HUES64 (cell line): ENCODE data around the gene SPN.
"Not testable (repeated sequence)": the region's sequence is repeated elsewhere in the genome, so short reads cannot be mapped to it uniquely, and the experiment has no call there.

Source experiments
- H3K27ac ChIP-seq: 2 replicates; pipeline ENCODE4 v1.7.0; 2013; ENCODE audit warnings: low read depth, low read length, inconsistent platforms
- H3K27me3 ChIP-seq: 2 replicates; pipeline ENCODE4 v1.6.1; 2013; ENCODE audit warnings: mild to moderate bottlenecking, low read length; ENCODE audit not compliant: insufficient read depth
- H3K36me3 ChIP-seq: 2 replicates; pipeline ENCODE4 v1.6.1; 2013; ENCODE audit warnings: mild to moderate bottlenecking, low read length; ENCODE audit not compliant: insufficient read depth
- H3K4me1 ChIP-seq: 2 replicates; pipeline ENCODE4 v1.6.1; 2013; ENCODE audit warnings: mild to moderate bottlenecking, low read length, moderate library complexity; ENCODE audit not compliant: insufficient read depth
- H3K4me3 ChIP-seq: 2 replicates; pipeline ENCODE4 v1.5.1; 2013; ENCODE audit warnings: mild to moderate bottlenecking, low read length, moderate library complexity
- H3K9ac ChIP-seq: 2 replicates; pipeline ENCODE4 v1.6.1; 2013; ENCODE audit warnings: mild to moderate bottlenecking, low read depth, low read length
- H3K9me3 ChIP-seq: 2 replicates; pipeline ENCODE4 v1.6.1; 2013; ENCODE audit warnings: low read depth, low read length; ENCODE audit not compliant: insufficient read depth
- WGBS: fragments of 150-250, 120-280 bp; methylation state at CpG from one replicate; pipeline ENCODE4 v1.1.7; 2013; ENCODE audit warnings: missing lambda C conversion rate; 5-methylcytosine and 5-hydroxymethylcytosine counted together

SPN gene

DNA sequence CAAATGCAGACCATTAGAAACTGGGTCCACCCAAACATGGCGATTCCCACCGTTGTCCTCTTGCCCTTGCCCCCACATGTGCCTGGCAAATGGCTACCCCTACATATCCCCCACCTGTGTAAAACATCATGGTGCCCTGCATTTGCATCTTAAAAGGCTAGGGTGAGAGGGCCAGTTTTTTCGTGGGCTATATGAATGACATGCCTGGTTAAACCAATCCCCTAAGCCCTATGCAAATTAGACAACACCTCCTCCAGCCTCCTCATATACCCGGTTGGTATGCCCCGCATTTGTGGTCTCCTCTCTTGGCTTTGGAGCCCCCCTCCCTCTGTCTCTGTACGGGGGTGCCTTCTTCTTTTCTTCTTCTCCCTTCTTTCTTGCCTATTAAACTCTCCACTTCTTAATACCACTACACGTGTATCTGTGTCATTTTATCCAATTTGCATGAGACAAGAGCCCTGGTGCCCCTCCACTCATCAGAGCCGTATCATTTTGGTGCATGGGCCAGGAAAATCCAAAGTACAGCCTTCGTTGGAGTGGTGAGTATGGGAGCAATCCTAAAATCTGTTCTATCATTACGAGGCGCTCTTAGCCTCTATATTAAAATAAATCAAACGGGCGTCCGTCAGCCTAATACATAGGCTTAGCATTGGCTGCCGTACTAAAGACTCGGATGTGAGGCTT lies 46.0 kb downstream of the SPN start:
- peak overlapping the region; percentile 97 for H3K9ac ChIP-seq
- no peaks in the 10 kb centered on the region for H3K9me3 ChIP-seq
- H3K27me3 ChIP-seq: no peaks in the 10 kb centered on the region
- WGBS: 2% methylated on average over 15 of the region's 16 CpGs
- H3K4me3 ChIP-seq: peak overlapping the region; percentile 76
- H3K27ac ChIP-seq: peak overlapping the region; percentile 96
- H3K4me1 ChIP-seq: peaks cover 22% of the 10 kb centered on the region
- H3K36me3 ChIP-seq: peaks cover 28% of the 10 kb centered on the region

DNA sequence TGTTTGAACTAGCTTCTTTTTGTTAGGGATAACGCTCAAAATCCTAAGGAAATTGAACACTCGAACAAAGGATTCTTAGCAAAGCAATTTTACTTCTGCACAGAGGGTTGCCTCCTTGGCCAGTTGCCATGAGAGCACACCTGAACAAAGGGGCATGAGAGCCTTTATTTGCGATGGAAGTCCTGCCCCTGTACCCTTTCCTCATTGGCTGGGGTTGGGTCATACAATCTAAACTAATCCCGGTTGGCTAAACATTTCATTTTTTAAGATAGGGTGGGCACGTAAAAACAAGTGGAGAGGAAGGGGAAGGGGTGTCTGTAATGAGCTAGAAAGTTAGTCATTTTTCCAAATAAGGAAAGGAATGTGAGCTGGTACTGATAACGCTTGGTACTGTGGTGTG lies 46.6 kb downstream of the SPN start:
- WGBS: 1% methylated on average over 6 of the region's 6 CpGs
- H3K4me3 ChIP-seq: peak overlapping the region; percentile 76
- not testable (repeated sequence) for H3K27me3 ChIP-seq, H3K9me3 ChIP-seq
- H3K4me1 ChIP-seq: peaks cover 23% of the 10 kb centered on the region
- peak overlapping the region; percentile 97 for H3K9ac ChIP-seq
- peak overlapping the region; percentile 96 for H3K27ac ChIP-seq
- H3K36me3 ChIP-seq: peaks cover 34% of the 10 kb centered on the region

DNA sequence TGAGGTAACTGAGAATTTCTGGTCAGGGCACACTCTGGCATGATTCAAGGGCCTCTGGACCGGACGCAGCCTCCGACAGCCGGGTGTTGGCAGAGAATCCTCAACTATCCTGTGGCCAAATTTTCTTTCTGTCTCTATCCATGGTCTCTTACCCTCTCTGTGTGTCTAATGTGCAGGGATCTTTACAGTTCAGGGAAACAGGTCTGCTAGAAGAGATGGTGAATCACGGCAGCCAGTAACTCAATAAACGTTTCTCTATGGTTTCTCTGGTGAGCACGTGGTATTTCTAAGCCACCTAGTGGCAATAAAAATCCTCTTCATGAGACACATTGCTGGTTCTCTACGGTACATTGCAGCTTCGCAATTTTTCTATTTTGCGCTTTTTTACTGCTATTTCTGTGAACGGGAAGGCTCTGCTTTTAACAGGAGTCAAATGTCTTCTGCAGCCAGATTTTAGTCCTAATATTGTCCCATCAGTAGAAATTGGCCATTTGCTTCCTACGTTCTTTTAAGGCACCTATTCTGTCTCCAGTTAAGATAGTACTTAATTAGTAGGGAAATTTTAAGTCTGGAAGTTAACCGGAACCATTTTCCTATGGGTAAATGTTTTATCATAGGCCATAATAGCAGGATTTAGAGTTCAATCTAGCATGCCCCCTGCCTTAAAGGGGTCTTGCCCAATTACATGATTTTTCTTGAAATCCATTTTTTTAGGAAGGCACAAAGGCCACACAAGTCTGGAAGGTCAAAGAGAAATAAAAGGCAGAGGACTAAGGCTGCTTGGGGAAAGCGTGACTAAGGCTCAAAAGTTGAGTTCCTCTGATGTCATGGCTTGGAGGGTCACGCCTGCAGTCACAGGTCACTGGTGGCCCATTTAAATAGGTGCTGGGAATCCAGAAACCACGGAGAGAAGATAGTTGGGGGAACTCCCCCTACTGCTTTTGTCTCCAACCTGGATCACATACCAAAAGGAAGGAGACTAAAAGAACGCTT lies 47.5 kb downstream of the SPN start:
- H3K27ac ChIP-seq: peak overlapping the region; percentile 96
- H3K9me3 ChIP-seq: no peaks in the 10 kb centered on the region
- H3K36me3 ChIP-seq: peaks cover 42% of the 10 kb centered on the region
- 10% methylated on average over 16 of the region's 17 CpGs for WGBS
- H3K27me3 ChIP-seq: no peaks in the 10 kb centered on the region
- peaks cover 26% of the 10 kb centered on the region for H3K4me1 ChIP-seq
- peak overlapping the region; percentile 76 for H3K4me3 ChIP-seq
- peak overlapping the region; percentile 97 for H3K9ac ChIP-seq

DNA sequence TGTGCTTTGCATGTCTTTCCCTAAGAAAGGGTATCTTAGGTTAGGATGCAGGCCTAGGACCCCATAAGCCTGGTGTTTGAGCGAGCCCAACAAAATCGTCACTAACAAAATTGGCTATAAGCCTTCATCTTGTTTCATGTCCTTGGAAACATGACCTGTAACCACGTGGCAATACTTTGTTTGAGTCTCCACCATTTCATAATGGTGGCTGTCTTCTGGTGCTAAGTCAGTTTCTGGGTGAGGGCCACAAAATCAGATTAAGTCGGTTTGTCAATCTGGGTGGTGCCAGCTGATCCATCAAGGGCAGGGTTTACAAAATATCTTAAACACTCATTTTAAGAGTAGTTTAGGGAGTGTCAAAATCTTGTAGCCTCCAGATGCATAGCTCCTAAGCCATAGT lies 49.8 kb downstream of the SPN start:
- Histone ChIP-seq H3K27me3 (no peaks in the 10 kb centered on the region), H3K27ac (peak overlapping the region; percentile 41; the same call in 1 of the 2 replicates), H3K4me3 (no peak overlapping the region), H3K36me3 (peaks cover 63% of the 10 kb centered on the region), H3K9ac (no peak overlapping the region), H3K9me3 (no peaks in the 10 kb centered on the region), H3K4me1 (peaks cover 26% of the 10 kb centered on the region)
- 58% methylated on average over 4 of the region's 4 CpGs for WGBS

DNA sequence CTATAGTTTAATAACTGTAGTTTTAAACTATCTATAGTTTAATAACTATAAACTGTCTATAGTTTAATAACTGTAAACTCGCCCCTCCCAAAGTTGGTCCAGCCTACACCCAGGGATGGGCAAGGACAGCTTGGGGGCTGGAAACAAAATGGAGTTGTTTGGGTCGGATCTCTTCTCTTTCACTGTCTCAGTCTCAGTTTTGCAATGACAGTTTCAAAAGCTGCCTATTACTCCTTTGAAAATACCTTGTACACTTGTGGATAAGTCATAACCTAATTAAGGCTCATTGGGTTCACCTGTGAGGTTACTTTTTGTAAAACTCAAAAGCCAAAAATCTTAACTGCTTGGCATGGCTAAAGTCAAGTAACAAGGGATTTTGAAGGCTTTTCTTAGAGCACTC lies 51.3 kb downstream of the SPN start:
- H3K27ac ChIP-seq: no peak overlapping the region
- H3K36me3 ChIP-seq: peaks cover 69% of the 10 kb centered on the region

DNA sequence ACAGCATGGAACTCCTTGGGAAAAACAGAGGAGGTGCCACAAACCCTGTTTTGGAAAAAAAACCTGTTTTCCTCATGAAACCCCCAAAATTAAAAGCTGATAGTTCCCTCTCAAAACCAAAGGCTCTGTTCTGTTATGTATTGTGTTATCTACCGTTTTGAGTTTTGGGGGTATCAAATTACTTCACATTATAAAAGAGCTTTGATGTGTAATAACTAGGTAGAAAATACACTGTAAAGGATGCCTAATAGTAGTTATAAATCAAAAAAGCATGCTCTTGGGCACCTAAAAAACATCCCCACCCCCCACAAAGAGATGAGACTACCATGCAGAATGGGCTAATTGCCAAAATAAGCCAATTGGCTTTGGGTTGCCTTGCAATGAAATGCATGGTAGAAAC lies 51.9 kb downstream of the SPN start:
- no CpG with 5 or more reads among the region's 1 CpG for WGBS
- Histone ChIP-seq H3K9ac (no peak overlapping the region), H3K9me3 (no peaks in the 10 kb centered on the region), H3K27me3 (no peaks in the 10 kb centered on the region), H3K4me1 (peaks cover 33% of the 10 kb centered on the region), H3K27ac (no peak overlapping the region; the same call in 1 of the 2 replicates), H3K36me3 (peaks cover 69% of the 10 kb centered on the region), H3K4me3 (no peak overlapping the region)

More for the DNA sequence above, 51.3 kb downstream of the SPN start:
- Histone ChIP-seq H3K4me1 (peaks cover 33% of the 10 kb centered on the region), H3K9ac (no peak overlapping the region), H3K9me3 (no peaks in the 10 kb centered on the region), H3K27me3 (no peaks in the 10 kb centered on the region), H3K4me3 (no peak overlapping the region)
- WGBS: 100% methylated on average over 1 of the region's 2 CpGs

DNA sequence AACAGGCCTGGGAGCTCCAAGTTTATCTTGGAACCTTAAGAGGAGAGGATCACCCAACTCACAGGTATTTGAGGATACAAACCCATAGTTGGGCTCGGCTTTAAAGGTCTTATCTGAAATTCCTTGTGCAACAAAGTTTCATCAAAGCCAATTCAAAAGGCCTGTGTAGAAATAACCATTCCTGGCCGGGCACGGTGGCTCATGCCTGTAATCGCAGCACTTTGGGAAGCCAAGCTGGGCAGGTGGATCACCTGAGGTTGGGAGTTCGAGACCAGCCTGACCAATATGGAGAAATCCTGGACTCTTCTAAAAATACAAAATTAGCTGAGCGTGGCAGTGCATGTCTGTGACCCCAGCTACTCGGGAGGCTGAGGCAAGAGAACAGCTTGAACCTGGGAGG lies 54.1 kb downstream of the SPN start:
- Histone ChIP-seq H3K4me3 (no peak overlapping the region), H3K36me3 (peaks cover 54% of the 10 kb centered on the region), H3K27me3 (no peaks in the 10 kb centered on the region), H3K9ac (no peak overlapping the region), H3K27ac (no peak overlapping the region), H3K9me3 (no peaks in the 10 kb centered on the region), H3K4me1 (peaks cover 23% of the 10 kb centered on the region)
- 96% methylated on average over 7 of the region's 7 CpGs for WGBS

DNA sequence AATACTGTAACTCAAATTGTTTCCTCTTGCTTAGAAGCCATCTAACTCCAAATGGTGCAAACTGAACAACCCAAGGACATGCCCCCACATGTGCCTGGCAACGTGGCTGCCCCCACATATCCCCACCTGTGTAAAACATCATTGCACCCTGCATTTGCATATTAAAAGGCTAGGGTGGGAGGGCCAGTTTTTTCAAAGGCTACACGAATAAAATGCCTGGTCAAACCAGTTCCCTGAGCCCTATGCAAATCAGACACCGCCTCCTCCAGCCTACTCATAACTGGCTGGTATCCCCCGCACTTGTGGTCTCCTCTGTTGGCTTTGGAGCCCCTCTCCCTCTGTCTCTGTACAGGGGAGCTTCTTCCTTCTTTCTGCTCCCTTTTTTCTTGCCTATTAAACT lies 56.0 kb downstream of the SPN start:
- Histone ChIP-seq H3K4me1 (peaks cover 15% of the 10 kb centered on the region), H3K9ac (no peak overlapping the region), H3K4me3 (no peak overlapping the region), H3K9me3 (no peaks in the 10 kb centered on the region), H3K27ac (peak overlapping the region; percentile 15; the same call in 1 of the 2 replicates), H3K36me3 (peaks cover 51% of the 10 kb centered on the region), H3K27me3 (no peaks in the 10 kb centered on the region)
- 48% methylated on average over 4 of the region's 4 CpGs for WGBS
